DOHH2 (cell line): ENCODE measurements around the gene ANKZF1.

ENCODE experiments used
- CTCF ChIP-seq: fragments of 200-600 bp; sonication (generic); IDR thresholded peaks from one replicate; pipeline ENCODE4 v1.5.1; 2014; ENCODE audit warnings: antibody characterized with exemption, mild to moderate bottlenecking, low read depth, low read length; ENCODE audit not compliant: poor library complexity, severe bottlenecking
- EZH2phosphoT487 ChIP-seq: fragments of 200-600 bp; sonication (generic); IDR thresholded peaks from 2 replicates; pipeline ENCODE4 v1.6.1; 2017; ENCODE audit warnings: borderline replicate concordance, mild to moderate bottlenecking, antibody characterized with exemption, low read length, moderate library complexity, mixed read lengths

GRCh38 chr2:219199470-219200211 lies 30.0 kb upstream of the ANKZF1 start:
- no peak for TF ChIP-seq CTCF
- no peak for TF ChIP-seq EZH2phosphoT487
